ENCODE data around the gene CLTA.

CLTA gene

DNA sequence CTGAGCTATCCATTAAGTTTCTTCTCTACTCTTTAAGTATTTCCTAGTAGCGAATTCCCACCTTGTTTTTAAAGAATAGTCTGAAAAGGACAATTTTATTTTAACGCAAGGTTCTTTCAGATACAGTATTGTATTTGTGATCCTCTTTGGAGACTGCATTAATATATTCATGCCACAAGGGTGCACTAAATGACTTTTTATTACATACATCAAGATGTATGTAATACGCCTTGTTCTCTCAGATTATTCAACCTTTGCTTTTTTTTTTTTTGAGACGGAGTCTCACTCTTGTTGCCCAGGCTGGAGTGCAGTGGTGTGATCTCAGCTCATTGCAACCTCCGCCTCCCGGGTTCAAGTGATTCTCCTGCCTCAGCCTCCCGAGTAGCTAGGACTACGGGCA is 57.3 kb downstream of the CLTA start:
- DNase-seq, result peak; percentile 4

DNA sequence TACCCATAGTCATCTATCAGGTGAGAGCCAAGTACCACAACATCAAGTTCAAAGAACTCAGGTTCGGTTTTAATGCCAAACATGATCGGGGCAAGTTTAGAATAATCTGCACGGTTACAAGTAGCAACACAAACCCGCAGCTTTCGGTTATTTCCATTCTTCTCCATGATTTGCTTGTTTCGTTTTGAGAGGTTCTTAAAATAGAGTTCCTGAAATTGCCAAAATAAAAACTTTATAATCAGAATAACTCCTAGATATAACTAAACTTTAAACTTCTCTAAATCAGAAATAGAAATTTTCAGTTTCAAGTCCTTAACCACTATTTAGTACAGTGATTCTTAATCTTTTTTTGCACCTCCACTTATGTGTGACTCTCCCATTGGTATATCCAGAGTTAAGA is 58.5 kb downstream of the CLTA start:
- no peak for DNase-seq

DNA sequence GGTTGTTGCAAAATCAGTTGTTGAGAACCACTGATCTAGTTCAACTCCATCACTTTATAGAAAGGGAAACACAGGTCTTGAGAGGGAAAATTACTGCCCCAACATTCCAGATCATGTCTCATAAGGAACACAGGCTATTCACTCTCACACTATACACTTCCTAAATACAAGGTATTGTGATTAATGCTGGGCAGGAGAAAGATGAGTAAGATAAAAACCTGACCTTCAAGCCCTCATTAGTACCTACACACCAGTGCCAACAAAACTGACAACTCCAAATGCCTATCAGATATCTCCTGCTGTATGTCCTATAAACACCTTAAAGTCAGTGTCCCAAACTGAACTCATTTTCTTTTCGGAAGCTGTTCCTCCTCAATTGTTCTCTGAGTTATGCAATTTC is 59.4 kb downstream of the CLTA start:
- DNase-seq, result no peak

DNA sequence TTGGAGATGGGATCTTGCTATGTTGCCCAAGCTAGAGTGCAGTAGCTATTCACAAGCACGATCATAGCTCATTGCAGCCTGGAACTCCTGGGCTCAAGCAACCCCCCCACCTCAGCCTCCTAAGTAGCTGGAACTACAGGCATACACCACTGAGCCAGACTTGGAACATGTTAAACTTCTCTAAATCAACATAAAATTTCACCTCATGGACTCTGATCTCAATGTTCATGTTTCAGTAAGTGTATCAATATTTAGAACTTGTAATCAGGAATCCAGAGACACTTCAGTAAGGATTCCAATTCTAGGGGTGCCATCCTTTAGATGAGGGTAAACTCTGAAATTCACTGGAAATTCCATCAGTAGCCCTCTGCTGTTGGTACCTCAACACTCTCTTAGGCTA is 60.7 kb downstream of the CLTA start:
- no peak for DNase-seq

DNA sequence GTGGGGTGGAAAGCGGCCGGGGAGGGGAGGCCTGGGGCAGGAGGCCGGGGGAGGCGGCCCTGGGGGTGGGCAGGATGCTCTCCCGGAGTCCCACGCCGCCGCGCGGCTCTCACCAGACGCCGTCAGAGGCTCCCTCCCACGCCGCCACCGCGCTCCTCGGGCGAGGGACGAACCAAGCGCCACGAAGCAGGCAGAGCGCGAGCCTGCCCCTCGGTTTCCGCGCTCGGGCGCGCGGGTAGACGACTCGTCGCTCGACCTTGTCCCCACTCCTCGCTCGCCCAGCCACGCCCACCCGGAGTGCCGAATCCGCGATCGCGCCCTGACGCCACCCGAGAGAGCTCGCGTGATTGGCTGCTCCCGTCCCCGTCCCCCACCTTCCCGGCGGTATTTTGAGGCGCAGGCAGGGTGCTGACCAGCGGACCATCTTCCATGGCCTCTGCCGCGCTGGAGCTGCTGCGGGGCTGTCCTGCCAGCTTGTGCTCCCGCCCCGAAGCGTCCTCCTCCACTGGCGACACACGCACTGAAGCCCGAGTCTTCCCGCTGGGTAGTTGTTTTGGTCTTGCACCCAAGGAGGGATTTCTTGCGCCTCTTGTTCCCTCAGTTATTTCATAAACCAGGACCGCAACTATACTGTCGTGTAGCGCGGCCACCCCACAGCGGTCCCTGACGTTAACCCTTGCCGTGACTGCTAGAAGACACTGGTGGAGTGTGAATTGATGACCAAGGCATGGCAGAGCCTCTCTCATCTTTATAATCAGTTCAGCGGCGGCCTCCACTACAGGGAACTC is 67.7 kb downstream of the CLTA start, which contains the start of gene GNE:
Gene GNE, minus strand, starts transcription at position 241 of the 788 bp plus-strand sequence. CDS start 9,093 bp downstream, outside the sequence.
- no peak for DNase-seq

DNA sequence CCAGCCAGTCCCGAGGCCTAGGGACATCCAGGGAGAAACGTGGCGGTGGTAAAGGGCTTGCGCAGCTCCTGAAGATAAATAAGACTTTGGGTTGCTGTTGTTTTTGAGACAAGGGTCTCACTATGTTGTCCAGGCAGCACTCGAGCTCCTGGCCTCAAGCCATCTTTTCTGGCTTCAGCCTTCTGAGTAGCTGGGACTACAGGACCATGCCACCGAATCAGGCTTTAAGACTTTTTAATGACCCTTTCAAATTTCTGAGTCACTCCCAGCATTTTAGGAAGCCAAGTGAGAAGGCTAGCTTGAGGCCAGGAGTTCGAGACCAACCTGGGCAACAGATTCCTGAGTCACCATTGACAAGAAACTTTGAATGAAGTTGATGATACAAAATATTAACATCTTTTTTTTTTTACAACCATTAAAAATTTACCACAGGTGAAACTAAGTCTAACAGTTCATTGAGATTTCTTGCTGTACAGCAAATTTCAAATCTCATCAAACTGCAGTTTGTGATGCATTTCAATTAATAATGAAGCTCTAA is 68.3 kb downstream of the CLTA start:
- no peak for DNase-seq

Measured in NCI-H1105 (cell line).